Central memory CD8-positive, alpha-beta T cell (primary cell): Measurements from ENCODE around the gene SYTL2.

Experiments used
- ATAC-seq: fragments of 150-1000 bp; cut with Tn5 transposase; replicated peaks from 2 replicates; pipeline ENCODE4 v1.10.0; 2022; ENCODE audit warnings: mild to moderate bottlenecking, moderate FRiP score, moderate number of reproducible peaks; ENCODE audit not compliant: poor library complexity, severe bottlenecking; ENCODE audit errors: extremely low read depth
- DNase-seq, 2 donors: peaks; one replicate each; pipeline ENCODE4 v3.0.0; 2021; ENCODE audit warnings: low spot score in 2 of 2
- H3K27ac Mint-ChIP-seq: one replicate; pipeline ENCODE4 v1.8.0; 2022; ENCODE audit warnings: low read depth, mild to moderate bottlenecking, moderate library complexity, mixed read lengths
- H3K27me3 Mint-ChIP-seq: one replicate; pipeline ENCODE4 v1.8.0; 2022; ENCODE audit warnings: mixed read lengths
- H3K36me3 Mint-ChIP-seq: one replicate; pipeline ENCODE4 v1.8.0; 2022; ENCODE audit warnings: mild to moderate bottlenecking, moderate library complexity, mixed read lengths; ENCODE audit not compliant: insufficient read depth
- H3K4me1 Mint-ChIP-seq: one replicate; pipeline ENCODE4 v1.8.0; 2022; ENCODE audit warnings: mixed read lengths
- H3K4me3 Mint-ChIP-seq: one replicate; pipeline ENCODE4 v1.8.0; 2022; ENCODE audit warnings: mild to moderate bottlenecking, moderate library complexity, mixed read lengths
- H3K9me3 Mint-ChIP-seq: one replicate; pipeline ENCODE4 v1.8.0; 2022; ENCODE audit warnings: mixed read lengths

SYTL2 gene

GRCh38 chr11:85750646-85751045, 60.3 kb downstream of the SYTL2 start:
- ATAC-seq (no peak), DNase-seq (peak in 1 of 2 donors; percentile 19)
- Mint-ChIP-seq H3K9me3 (no peaks in the 10 kb centered on the region), H3K4me3 (peak overlapping the region; percentile 72), H3K27me3 (no peaks in the 10 kb centered on the region), H3K36me3 (peaks cover 20% of the 10 kb centered on the region), H3K4me1 (peaks cover 74% of the 10 kb centered on the region), H3K27ac (peak overlapping the region; percentile 93)

DNA sequence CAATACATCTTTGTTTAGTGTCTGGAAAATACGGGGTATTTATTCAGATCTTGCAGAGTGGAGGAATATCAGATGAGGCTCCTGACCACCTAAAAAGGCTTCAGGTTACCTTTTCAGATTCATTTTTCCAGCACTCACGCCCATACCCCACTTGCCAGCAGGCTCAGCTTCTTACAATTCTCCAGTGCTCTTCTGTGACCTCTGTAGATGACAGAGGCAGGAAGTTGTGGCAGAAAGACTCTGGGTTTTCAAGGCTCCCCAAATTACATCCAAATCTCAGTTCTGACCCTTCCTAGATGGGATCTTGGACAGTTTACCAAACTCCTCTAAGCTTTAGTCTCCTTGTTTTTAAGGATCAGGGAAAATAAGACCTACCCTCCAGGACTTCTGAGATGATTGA, 61.1 kb downstream of the SYTL2 start:
- Mint-ChIP-seq H3K4me3 (peak overlapping the region; percentile 72), H3K36me3 (peaks cover 16% of the 10 kb centered on the region), H3K9me3 (no peaks in the 10 kb centered on the region), H3K27me3 (no peaks in the 10 kb centered on the region), H3K27ac (peak overlapping the region; percentile 93), H3K4me1 (peaks cover 72% of the 10 kb centered on the region)
- DNase-seq (no peak), ATAC-seq (no peak)

- Mint-ChIP-seq H3K9me3 (no peaks in the 10 kb centered on the region), H3K36me3 (peaks cover 16% of the 10 kb centered on the region), H3K27me3 (no peaks in the 10 kb centered on the region), H3K4me1 (peaks cover 72% of the 10 kb centered on the region), H3K4me3 (no peak overlapping the region), H3K27ac (peak overlapping the region; percentile 93)
- DNase-seq (no peak), ATAC-seq (no peak)
Observed at GRCh38 chr11:85749287-85749834, 61.6 kb downstream of the SYTL2 start.

DNA sequence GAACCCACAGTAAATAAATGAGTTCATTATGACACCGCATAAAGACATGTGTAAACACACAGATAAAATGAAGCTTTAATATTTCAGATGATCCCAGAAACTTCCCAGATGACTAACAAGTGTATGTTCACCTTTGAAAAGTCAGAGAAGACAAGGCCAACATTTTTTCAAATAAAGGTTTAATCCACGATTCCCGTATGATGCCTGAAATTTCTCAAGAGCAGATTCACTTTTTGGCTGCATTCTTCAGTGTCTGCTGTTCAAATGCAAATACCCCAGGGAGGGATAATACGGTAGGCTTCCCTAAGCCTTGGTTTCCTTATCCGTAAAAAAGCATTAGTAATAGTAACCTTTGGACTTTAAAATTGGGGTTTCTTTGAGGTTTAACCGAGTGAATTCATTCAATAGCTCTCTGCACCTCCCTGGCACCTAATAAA, 62.5 kb downstream of the SYTL2 start:
- no peaks in the 10 kb centered on the region for H3K9me3 Mint-ChIP-seq
- no peak overlapping the region for H3K4me3 Mint-ChIP-seq
- ATAC-seq (no peak), DNase-seq (no peak)
- no peak overlapping the region for H3K27ac Mint-ChIP-seq
- peaks cover 71% of the 10 kb centered on the region for H3K4me1 Mint-ChIP-seq
- H3K27me3 Mint-ChIP-seq = no peaks in the 10 kb centered on the region
- peaks cover 16% of the 10 kb centered on the region for H3K36me3 Mint-ChIP-seq

DNA sequence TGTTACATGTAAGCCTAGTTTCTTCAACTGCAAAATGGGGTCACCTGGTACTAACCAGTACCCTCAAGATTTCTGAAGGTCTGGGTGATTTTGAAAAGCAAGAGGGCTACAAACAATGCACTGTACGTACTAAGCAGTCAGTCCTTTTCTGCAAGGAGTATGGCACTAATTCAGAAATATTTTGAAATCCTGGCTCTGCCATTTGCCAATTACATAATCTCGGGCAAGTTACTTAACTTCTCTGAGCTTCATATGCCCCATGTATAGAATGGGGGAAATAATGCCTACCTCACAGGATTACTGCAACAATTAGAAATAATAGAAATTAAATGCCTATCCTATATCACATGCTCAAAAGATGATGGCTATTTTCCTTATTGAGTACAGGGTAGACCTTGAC, 64.3 kb downstream of the SYTL2 start:
- peaks cover 59% of the 10 kb centered on the region for H3K4me1 Mint-ChIP-seq
- H3K36me3 Mint-ChIP-seq = peaks cover 6% of the 10 kb centered on the region
- ATAC-seq = no peak
- H3K27me3 Mint-ChIP-seq = no peaks in the 10 kb centered on the region
- peak overlapping the region; percentile 60 for H3K27ac Mint-ChIP-seq
- H3K9me3 Mint-ChIP-seq = no peaks in the 10 kb centered on the region
- no peak overlapping the region for H3K4me3 Mint-ChIP-seq
- no peak for DNase-seq

DNA sequence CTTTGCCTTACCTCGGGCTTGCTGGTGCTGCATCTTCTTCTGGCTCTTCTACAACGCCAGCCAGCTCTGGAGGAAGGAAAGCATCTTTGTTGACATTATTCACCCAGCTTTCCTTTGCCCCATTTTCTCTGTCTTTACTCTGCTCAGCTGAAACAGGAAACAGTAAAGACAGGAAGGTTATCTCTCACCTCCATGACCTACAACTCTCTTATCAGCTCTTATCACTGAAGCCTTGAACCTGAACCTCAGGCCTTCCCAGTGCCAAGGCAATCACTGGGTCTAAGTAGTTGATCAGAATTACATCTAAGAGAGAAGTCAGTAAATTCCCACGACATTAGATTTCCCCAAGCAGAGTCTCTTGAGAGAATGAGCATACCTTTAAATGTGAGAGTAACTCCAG, 65.3 kb downstream of the SYTL2 start:
- Mint-ChIP-seq H3K27me3 (no peaks in the 10 kb centered on the region), H3K9me3 (no peaks in the 10 kb centered on the region), H3K4me1 (peaks cover 58% of the 10 kb centered on the region), H3K27ac (peak overlapping the region; percentile 60), H3K36me3 (peaks cover 6% of the 10 kb centered on the region), H3K4me3 (peak overlapping the region; percentile 27)
- DNase-seq = no peak
- peak; percentile 34 for ATAC-seq

DNA sequence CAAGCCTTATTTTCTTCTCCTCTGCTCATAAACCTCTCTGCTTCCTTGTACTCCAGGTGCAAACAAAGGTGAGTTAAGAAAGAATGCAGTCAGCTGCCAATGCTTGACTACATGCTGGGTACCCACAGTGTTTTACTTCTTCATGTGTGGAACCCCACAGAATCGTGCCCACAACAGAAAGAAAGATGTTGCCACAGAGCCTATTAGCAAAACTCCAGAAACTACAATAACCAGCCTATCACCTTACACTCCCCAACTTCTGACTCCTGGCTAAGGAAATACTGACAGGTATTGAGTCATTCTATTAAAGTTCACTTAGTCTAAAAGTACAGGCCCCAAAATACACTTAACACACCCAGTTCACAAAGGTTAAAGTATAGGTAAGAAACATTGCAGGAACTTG, 68.1 kb downstream of the SYTL2 start:
- H3K36me3 Mint-ChIP-seq = peaks cover 2% of the 10 kb centered on the region
- peaks cover 55% of the 10 kb centered on the region for H3K4me1 Mint-ChIP-seq
- H3K4me3 Mint-ChIP-seq = no peak overlapping the region
- no peak for DNase-seq
- no peak for ATAC-seq
- no peaks in the 10 kb centered on the region for H3K27me3 Mint-ChIP-seq
- H3K9me3 Mint-ChIP-seq = no peaks in the 10 kb centered on the region
- H3K27ac Mint-ChIP-seq = peak overlapping the region; percentile 78

DNA sequence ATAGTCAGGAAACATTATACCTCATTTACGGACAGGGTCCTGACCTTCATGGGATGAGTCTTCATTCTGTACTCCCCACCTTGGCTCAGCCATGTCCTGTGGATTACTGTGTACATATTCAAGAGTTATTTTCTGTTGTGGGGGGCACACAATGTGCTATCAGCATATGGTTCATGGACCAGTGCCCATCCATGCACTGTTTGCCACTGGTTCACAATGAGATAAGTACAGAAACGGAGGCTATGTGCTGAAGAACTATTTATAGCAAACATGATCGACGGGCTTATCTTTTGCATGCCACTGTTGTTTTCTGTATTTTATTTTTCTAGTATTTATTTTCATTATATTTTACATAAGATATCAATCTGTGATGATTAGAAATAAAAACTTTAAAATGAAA, 68.6 kb downstream of the SYTL2 start:
- ATAC-seq = no peak
- DNase-seq = no peak
- Mint-ChIP-seq H3K4me1 (peaks cover 59% of the 10 kb centered on the region), H3K27ac (no peak overlapping the region), H3K36me3 (peaks cover 1% of the 10 kb centered on the region), H3K9me3 (no peaks in the 10 kb centered on the region), H3K27me3 (no peaks in the 10 kb centered on the region), H3K4me3 (no peak overlapping the region)

DNA sequence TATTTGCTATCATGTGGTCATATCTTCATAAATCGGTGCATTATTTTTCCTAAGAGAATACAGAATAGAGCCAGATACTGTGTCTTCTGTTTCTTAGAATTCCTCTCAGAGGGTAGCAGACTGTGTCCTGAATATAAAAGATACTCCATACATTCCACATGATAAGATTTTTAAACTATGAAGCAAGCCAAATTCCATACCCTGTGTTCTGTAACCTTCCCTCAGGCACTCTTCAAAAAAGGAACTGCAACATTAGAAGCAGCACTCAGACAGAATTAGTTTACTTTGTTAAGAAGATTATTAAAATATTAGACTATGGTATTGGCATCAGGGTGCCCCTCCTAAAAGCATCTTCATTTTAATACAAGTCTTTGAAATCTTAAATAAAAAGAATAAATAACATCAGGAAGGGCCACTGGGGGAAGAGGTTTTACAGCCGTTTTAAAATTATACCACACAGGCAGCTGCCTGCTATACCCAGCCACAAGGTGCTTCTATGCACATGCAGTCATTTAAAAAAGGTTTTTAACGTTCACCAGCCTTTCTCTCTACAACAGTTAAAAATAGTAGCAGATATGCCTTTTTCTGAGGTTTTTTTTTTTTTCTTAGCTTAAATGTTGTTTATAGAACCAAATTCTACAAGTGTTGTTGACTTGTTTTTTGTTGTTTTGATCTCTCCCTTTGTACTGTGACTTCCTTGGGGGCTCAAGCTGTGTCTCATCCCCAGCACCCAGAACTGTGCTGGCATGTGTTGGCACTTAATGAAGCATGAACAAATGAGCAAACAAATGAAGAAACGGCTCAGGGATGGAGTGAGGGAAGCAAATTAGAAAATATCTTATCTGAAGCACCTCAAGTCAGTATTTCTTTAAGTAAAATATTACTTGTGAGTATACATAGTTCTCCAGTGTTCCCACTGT, 70.2 kb downstream of the SYTL2 start:
- H3K9me3 Mint-ChIP-seq = no peaks in the 10 kb centered on the region
- H3K4me1 Mint-ChIP-seq = peaks cover 52% of the 10 kb centered on the region
- H3K36me3 Mint-ChIP-seq = peaks cover 5% of the 10 kb centered on the region
- ATAC-seq = peak; percentile 48
- peak overlapping the region; percentile 10 for H3K27ac Mint-ChIP-seq
- DNase-seq = no peak
- no peaks in the 10 kb centered on the region for H3K27me3 Mint-ChIP-seq
- no peak overlapping the region for H3K4me3 Mint-ChIP-seq

DNA sequence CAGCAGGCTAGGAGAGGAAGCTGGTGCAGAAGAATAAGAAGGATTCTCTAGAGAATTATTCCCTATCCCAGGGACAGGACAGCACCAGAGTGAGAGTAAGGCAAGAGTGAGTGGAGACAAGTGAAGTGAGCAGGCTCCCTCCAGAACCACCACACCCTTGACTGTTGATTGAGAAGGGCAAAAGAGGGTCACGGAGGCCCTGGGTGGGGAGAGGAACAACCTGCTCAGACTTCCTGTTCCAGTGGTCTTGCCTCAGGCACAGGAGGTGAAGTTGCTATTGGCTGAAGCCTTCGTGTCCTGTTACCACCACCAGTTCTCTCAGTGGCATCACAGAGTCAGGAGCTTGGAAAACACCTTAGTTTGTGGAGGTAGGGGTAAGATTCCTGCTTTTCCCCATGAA, 73.2 kb downstream of the SYTL2 start:
- Mint-ChIP-seq H3K36me3 (peaks cover 13% of the 10 kb centered on the region), H3K4me1 (peaks cover 40% of the 10 kb centered on the region), H3K4me3 (peak overlapping the region; percentile 52), H3K27me3 (no peaks in the 10 kb centered on the region), H3K27ac (peak overlapping the region; percentile 16), H3K9me3 (no peaks in the 10 kb centered on the region)
- no peak for DNase-seq
- peak; percentile 43 for ATAC-seq

GRCh38 chr11:85735876-85736460, 75.0 kb downstream of the SYTL2 start:
- H3K36me3 Mint-ChIP-seq = peaks cover 14% of the 10 kb centered on the region
- H3K27me3 Mint-ChIP-seq = no peaks in the 10 kb centered on the region
- no peaks in the 10 kb centered on the region for H3K9me3 Mint-ChIP-seq
- peaks cover 40% of the 10 kb centered on the region for H3K4me1 Mint-ChIP-seq
- ATAC-seq (no peak), DNase-seq (no peak)
- no peak overlapping the region for H3K4me3 Mint-ChIP-seq
- H3K27ac Mint-ChIP-seq = no peak overlapping the region

- DNase-seq (no peak), ATAC-seq (no peak)
- no peaks in the 10 kb centered on the region for H3K27me3 Mint-ChIP-seq
- no peaks in the 10 kb centered on the region for H3K9me3 Mint-ChIP-seq
- H3K36me3 Mint-ChIP-seq = peaks cover 13% of the 10 kb centered on the region
- H3K27ac Mint-ChIP-seq = no peak overlapping the region
- no peak overlapping the region for H3K4me3 Mint-ChIP-seq
- H3K4me1 Mint-ChIP-seq = peaks cover 33% of the 10 kb centered on the region
Observed at GRCh38 chr11:85732965-85733364, 78.0 kb downstream of the SYTL2 start.

GRCh38 chr11:85726381-85726780, 84.6 kb downstream of the SYTL2 start:
- DNase-seq (no peak), ATAC-seq (no peak)
- Mint-ChIP-seq H3K36me3 (peaks cover 13% of the 10 kb centered on the region), H3K27me3 (no peaks in the 10 kb centered on the region), H3K4me1 (peaks cover 21% of the 10 kb centered on the region), H3K27ac (no peak overlapping the region), H3K4me3 (no peak overlapping the region), H3K9me3 (no peaks in the 10 kb centered on the region)
